DOHH2 (cell line): ENCODE results near the gene EGF.

Experiments
- H3F3A ChIP-seq: fragments of 200-600 bp; sonication (generic), shearing (Covaris generic); 2 replicates; pipeline ENCODE4 v1.6.0; 2016; ENCODE audit warnings: antibody characterized with exemption, mild to moderate bottlenecking; ENCODE audit not compliant: control insufficient read depth, insufficient read depth
- H3K27ac ChIP-seq: fragments of 200-600 bp; sonication (generic); 2 replicates; pipeline ENCODE4 v1.5.1; 2014; ENCODE audit warnings: low read depth, mild to moderate bottlenecking, low read length, moderate library complexity
- H3K27me3 ChIP-seq: fragments of 200-600 bp; sonication (generic); 2 replicates; pipeline ENCODE4 v1.6.1; 2014; ENCODE audit warnings: mild to moderate bottlenecking, low read length, mixed read lengths; ENCODE audit not compliant: control insufficient read depth
- H3K36me3 ChIP-seq: fragments of 200-600 bp; sonication (generic); 2 replicates; pipeline ENCODE4 v1.6.1; 2014; ENCODE audit warnings: mild to moderate bottlenecking, low read length, moderate library complexity, mixed read lengths; ENCODE audit not compliant: control insufficient read depth
- H3K4me1 ChIP-seq: fragments of 200-600 bp; sonication (generic); 2 replicates; pipeline ENCODE4 v1.6.1; 2014; ENCODE audit warnings: mild to moderate bottlenecking, low read length, mixed read lengths; ENCODE audit not compliant: control insufficient read depth
- H3K4me2 ChIP-seq: fragments of 200-600 bp; sonication (generic); 2 replicates; pipeline ENCODE4 v1.6.0; 2014; ENCODE audit warnings: mild to moderate bottlenecking, low read length, moderate library complexity
- H3K4me3 ChIP-seq: fragments of 200-600 bp; sonication (generic); 2 replicates; pipeline ENCODE4 v1.5.1; 2014; ENCODE audit warnings: mild to moderate bottlenecking, low read length, mixed read lengths
- H3K79me2 ChIP-seq: fragments of 200-600 bp; sonication (generic); 2 replicates; pipeline ENCODE4 v1.6.1; 2014; ENCODE audit warnings: mild to moderate bottlenecking, low read length, mixed read lengths; ENCODE audit not compliant: control insufficient read depth
- H3K9me2 ChIP-seq: fragments of 200-600 bp; sonication (generic); replicated peaks from 2 replicates; pipeline ENCODE4 v1.6.1; 2014; ENCODE audit warnings: mild to moderate bottlenecking, low read length, mixed read lengths; ENCODE audit not compliant: control insufficient read depth
- H3K9me3 ChIP-seq: fragments of 200-600 bp; sonication (generic); 2 replicates; pipeline ENCODE4 v1.6.1; 2014; ENCODE audit warnings: antibody characterized with exemption, low read length, mixed read lengths; ENCODE audit not compliant: control insufficient read depth, insufficient read depth
- H4K20me1 ChIP-seq: fragments of 200-600 bp; sonication (generic); 2 replicates; pipeline ENCODE4 v1.6.0; 2014; ENCODE audit warnings: low read depth, mild to moderate bottlenecking, antibody characterized with exemption, low read length, moderate library complexity; ENCODE audit not compliant: control insufficient read depth, insufficient read depth
- EZH2phosphoT487 ChIP-seq: fragments of 200-600 bp; sonication (generic); IDR thresholded peaks from 2 replicates; pipeline ENCODE4 v1.6.1; 2017; ENCODE audit warnings: borderline replicate concordance, mild to moderate bottlenecking, antibody characterized with exemption, low read length, moderate library complexity, mixed read lengths
- TF ChIP-seq, protein P1 (sequence below): fragments of 200-600 bp; sonication (generic); IDR thresholded peaks from one replicate; pipeline ENCODE4 v1.5.1; 2014; ENCODE audit warnings: antibody characterized with exemption, mild to moderate bottlenecking, low read depth, low read length; ENCODE audit not compliant: poor library complexity, severe bottlenecking

EGF gene

GRCh38 chr4:109878355-109878754 is 34.3 kb upstream of the EGF start:
- H3K9me3 ChIP-seq = no peaks in the 10 kb centered on the region
- H3K79me2 ChIP-seq = no peaks in the 10 kb centered on the region
- H3K4me3 ChIP-seq = no peak overlapping the region
- no peaks in the 10 kb centered on the region for H3K9me2 ChIP-seq
- no peaks in the 10 kb centered on the region for H3K27me3 ChIP-seq
- no peak overlapping the region for H3K27ac ChIP-seq
- H4K20me1 ChIP-seq = no peaks in the 10 kb centered on the region
- TF ChIP-seq EZH2phosphoT487 = no peak
- TF ChIP-seq, protein P1, sequence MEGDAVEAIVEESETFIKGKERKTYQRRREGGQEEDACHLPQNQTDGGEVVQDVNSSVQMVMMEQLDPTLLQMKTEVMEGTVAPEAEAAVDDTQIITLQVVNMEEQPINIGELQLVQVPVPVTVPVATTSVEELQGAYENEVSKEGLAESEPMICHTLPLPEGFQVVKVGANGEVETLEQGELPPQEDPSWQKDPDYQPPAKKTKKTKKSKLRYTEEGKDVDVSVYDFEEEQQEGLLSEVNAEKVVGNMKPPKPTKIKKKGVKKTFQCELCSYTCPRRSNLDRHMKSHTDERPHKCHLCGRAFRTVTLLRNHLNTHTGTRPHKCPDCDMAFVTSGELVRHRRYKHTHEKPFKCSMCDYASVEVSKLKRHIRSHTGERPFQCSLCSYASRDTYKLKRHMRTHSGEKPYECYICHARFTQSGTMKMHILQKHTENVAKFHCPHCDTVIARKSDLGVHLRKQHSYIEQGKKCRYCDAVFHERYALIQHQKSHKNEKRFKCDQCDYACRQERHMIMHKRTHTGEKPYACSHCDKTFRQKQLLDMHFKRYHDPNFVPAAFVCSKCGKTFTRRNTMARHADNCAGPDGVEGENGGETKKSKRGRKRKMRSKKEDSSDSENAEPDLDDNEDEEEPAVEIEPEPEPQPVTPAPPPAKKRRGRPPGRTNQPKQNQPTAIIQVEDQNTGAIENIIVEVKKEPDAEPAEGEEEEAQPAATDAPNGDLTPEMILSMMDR = no peak
- H3K4me1 ChIP-seq = no peaks in the 10 kb centered on the region
- H3K4me2 ChIP-seq = no peak overlapping the region
- H3K36me3 ChIP-seq = no peaks in the 10 kb centered on the region
- no peaks in the 10 kb centered on the region for H3F3A ChIP-seq

DNA sequence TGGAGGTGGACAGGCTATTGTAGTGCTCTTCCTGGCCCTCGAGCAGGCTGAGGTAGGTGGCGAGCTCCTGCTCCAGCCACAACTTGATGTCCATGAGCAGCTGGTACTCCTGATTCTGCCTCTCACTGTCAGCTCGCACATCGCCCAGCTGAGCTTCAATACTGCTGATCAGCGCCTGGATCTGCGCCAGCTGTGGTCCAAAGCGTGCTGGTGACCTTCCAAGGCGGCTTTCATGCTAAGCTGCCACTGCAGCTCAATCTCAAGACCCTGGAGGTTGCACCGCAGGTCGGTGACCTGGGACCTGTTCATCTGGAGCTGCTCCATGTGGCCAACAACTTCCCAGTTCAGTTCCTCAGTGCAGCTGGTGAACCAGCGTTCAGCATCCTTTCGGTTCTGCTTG is 33.6 kb upstream of the EGF start:
- no peaks in the 10 kb centered on the region for H3K79me2 ChIP-seq
- H3K4me1 ChIP-seq = no peaks in the 10 kb centered on the region
- no peaks in the 10 kb centered on the region for H3K9me3 ChIP-seq
- H3K36me3 ChIP-seq = no peaks in the 10 kb centered on the region
- H3K9me2 ChIP-seq = no peaks in the 10 kb centered on the region
- TF ChIP-seq EZH2phosphoT487 = no peak
- TF ChIP-seq, protein P1 = no peak
- no peaks in the 10 kb centered on the region for H3K27me3 ChIP-seq
- no peaks in the 10 kb centered on the region for H3F3A ChIP-seq
- H3K4me2 ChIP-seq = no peak overlapping the region
- H3K27ac ChIP-seq = no peak overlapping the region
- no peaks in the 10 kb centered on the region for H4K20me1 ChIP-seq
- no peak overlapping the region for H3K4me3 ChIP-seq

DNA sequence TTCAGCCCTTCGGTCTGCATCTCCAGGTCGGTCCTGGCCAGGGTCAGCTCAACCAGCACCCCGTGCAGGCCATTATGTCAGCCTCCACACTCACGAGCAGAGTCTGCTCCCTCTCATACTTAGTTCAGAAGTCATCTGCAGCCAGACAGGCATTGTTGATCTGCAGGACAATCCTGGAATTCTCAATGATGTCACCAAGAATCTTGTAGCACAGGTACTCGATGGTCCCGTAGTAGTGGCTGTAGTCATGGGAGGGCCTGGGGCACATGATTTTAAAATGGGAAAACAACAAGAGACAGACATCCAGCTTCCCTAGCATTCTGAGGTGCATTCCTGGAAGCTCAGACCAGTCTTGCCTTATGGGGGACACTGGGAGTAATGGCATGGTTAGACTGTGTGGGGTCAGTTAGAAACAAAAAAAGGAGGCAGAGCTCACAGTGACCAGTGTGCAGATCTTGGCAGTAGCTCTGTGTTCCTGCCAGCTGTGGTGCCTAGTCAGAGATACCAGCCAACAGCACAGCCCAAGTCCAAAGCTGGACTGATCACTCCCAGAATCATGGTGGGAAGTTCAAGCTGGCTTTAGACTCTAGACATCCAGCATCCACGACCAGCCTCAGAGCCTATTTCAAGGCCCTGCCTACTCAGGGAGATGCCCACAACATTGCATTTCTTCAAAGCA is 32.9 kb upstream of the EGF start:
- Histone ChIP-seq H3K79me2 (no peaks in the 10 kb centered on the region), H3K4me3 (no peak overlapping the region), H3K27ac (no peak overlapping the region), H3K9me2 (no peaks in the 10 kb centered on the region), H3K9me3 (no peaks in the 10 kb centered on the region), H3F3A (no peaks in the 10 kb centered on the region), H3K4me1 (no peaks in the 10 kb centered on the region), H4K20me1 (no peaks in the 10 kb centered on the region), H3K27me3 (no peaks in the 10 kb centered on the region), H3K4me2 (no peak overlapping the region), H3K36me3 (no peaks in the 10 kb centered on the region)
- no peak for TF ChIP-seq EZH2phosphoT487
- TF ChIP-seq, protein P1 = no peak
